ENCODE data around the gene PIWIL4. TPM values are rescaled to one million over a fixed set of nuclear protein-coding genes. Genes with fewer than 3 reads are reported as not detected.

Gene PIWIL4
- total RNA-seq, 1 donor from 2014 or later, result 1.9 TPM

DNA sequence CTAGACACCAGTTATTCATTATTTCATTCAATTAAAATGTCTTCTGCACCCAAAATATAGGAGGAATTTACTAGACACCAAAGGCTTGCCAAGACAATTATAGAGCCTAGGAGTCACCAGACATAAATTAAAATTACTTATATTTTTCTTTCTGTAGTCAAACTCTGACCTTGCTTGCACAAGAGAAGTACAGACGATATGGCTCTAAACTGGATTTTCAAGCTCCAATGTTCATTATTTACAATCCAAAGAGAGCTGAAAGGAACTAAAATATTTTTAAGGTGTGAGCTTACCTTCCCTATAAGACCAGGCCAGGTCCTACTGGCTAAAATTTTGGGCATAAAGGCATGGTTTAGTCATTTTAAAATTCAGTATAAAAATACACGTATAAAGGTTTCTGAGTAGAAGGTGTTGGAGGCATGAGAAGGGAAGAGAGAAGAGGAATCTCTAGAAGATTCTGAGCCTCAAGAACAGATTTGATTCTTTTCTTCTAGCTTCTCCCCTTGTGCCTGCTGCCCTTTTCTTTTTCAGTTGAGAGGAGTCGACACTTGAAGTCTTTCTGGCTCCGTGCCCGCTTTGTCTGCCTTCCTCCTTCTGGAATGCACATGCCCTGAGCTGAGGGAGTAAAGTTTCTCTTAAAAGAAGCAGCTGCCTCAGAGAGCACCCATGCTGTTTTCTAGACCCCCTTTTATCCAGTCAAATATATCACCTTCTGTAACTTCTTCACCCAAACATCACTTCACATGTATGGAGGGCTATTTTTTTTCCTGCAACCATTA, 41.4 kb upstream of the PIWIL4 start:
- no peak for DNase-seq (ENCODE audit: low spot score, unreplicated experiment)
- Mint-ChIP-seq H3K4me3 (ENCODE audit: low read depth) (no peak overlapping the region), H3K27me3 (peaks cover 17% of the 10 kb centered on the region), H3K9me3 (ENCODE audit: low read depth) (no peaks in the 10 kb centered on the region), H3K27ac (no peak overlapping the region), H3K36me3 (ENCODE audit: insufficient read depth) (no peaks in the 10 kb centered on the region), H3K4me1 (ENCODE audit: low read depth) (no peaks in the 10 kb centered on the region)
- TF ChIP-seq, protein P1, sequence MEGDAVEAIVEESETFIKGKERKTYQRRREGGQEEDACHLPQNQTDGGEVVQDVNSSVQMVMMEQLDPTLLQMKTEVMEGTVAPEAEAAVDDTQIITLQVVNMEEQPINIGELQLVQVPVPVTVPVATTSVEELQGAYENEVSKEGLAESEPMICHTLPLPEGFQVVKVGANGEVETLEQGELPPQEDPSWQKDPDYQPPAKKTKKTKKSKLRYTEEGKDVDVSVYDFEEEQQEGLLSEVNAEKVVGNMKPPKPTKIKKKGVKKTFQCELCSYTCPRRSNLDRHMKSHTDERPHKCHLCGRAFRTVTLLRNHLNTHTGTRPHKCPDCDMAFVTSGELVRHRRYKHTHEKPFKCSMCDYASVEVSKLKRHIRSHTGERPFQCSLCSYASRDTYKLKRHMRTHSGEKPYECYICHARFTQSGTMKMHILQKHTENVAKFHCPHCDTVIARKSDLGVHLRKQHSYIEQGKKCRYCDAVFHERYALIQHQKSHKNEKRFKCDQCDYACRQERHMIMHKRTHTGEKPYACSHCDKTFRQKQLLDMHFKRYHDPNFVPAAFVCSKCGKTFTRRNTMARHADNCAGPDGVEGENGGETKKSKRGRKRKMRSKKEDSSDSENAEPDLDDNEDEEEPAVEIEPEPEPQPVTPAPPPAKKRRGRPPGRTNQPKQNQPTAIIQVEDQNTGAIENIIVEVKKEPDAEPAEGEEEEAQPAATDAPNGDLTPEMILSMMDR (IDR thresholded peaks at IDR 0.05; ENCODE audit: unreplicated experiment), result no peak

DNA sequence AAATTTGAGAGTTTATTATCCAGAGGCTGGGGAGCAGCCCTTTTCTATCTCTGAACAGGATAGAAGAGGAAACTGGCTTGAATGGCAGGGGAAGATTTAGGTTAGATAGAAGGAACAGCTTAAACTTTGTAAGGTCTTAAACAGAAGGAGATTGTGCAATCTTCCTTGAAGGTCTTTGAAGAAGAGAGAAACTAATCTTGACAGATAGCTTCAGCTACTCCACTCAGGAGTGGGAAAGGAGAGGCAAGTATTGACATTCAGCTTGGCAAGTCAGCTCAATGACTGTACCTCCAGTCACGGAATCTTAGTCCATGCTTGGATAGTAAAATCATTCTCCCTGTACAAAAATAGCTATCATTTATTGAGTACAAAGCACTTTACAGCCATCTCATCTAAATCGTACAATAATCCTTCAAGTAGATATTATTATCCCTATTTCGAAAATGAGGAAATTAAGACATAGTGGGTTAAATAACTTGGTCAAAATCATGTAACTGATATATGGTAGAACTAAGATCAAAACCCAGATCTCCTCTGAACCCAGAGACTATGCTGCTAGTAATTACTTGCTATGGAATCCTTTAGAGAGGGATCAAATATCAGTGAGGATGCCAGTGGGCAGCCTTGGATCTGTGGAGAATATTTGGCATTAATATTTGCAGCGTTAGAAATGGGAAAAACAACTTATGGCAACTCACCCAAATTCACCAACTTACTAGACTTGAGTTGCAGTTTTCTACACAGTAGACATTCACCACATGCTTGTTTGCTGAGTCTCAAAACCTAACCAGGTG, 40.3 kb upstream of the PIWIL4 start:
- Mint-ChIP-seq H3K4me3 (ENCODE audit: low read depth) (no peak overlapping the region), H3K27ac (no peak overlapping the region), H3K27me3 (peaks cover 19% of the 10 kb centered on the region)

DNA sequence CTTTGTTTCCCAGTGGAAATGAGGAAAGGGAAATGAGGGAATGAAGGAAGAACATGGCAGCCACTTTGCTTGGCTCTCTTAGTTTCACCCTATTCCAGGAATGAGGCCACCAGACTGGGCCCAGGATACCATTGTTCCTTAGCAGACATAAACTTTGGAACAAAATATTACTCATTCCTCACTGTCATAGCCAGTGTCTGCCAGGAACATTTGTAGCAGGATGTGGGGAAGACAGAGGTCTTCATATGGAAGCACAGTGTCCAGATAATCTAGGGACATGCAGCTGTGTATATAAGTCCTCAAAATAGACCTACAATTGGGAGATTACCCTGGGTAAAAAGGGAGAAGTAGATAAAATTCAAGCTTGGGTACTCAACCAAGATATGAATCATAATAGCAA, 38.6 kb upstream of the PIWIL4 start:
- no peak for DNase-seq (ENCODE audit: low spot score, unreplicated experiment)
- Mint-ChIP-seq H3K36me3 (ENCODE audit: insufficient read depth) (no peaks in the 10 kb centered on the region), H3K9me3 (ENCODE audit: low read depth) (no peaks in the 10 kb centered on the region), H3K27ac (no peak overlapping the region), H3K4me1 (ENCODE audit: low read depth) (no peaks in the 10 kb centered on the region), H3K4me3 (ENCODE audit: low read depth) (no peak overlapping the region), H3K27me3 (peaks cover 20% of the 10 kb centered on the region)
- TF ChIP-seq, protein P1 (IDR thresholded peaks at IDR 0.05; ENCODE audit: unreplicated experiment), result no peak

More for the DNA sequence above, 40.3 kb upstream of the PIWIL4 start:
- DNase-seq (ENCODE audit: low spot score, unreplicated experiment), result no peak
- TF ChIP-seq, protein P1 (IDR thresholded peaks at IDR 0.05; ENCODE audit: unreplicated experiment), result no peak
- no peaks in the 10 kb centered on the region for H3K9me3 Mint-ChIP-seq (ENCODE audit: low read depth)
- no peaks in the 10 kb centered on the region for H3K36me3 Mint-ChIP-seq (ENCODE audit: insufficient read depth)
- H3K4me1 Mint-ChIP-seq (ENCODE audit: low read depth), result no peaks in the 10 kb centered on the region

DNA sequence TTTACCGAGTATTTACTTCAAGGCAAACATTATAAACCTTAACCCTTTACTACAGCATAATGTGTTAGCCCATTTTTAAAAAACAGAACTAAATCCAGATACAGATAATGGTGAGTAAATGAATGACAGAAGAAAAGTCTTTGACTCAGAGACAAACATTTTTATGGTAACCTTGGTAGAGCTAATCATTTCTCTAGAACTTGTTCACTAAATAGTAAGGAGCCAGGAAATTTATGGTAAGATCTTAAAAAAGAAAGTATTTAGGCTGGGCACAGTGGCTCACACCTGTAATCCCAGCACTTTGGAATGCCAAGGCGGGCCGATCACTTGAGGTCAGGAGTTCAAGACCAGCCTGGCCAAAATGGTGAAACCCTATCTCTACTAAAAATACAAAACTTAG, 35.0 kb upstream of the PIWIL4 start:
- TF ChIP-seq, protein P1 (IDR thresholded peaks at IDR 0.05; ENCODE audit: unreplicated experiment), result no peak
- H3K4me3 Mint-ChIP-seq (ENCODE audit: low read depth), result no peak overlapping the region
- DNase-seq (ENCODE audit: low spot score, unreplicated experiment), result no peak
- peaks cover 15% of the 10 kb centered on the region for H3K27me3 Mint-ChIP-seq
- H3K4me1 Mint-ChIP-seq (ENCODE audit: low read depth), result peaks cover 2% of the 10 kb centered on the region
- no peaks in the 10 kb centered on the region for H3K9me3 Mint-ChIP-seq (ENCODE audit: low read depth)
- no peaks in the 10 kb centered on the region for H3K36me3 Mint-ChIP-seq (ENCODE audit: insufficient read depth)
- H3K27ac Mint-ChIP-seq, result no peak overlapping the region

DNA sequence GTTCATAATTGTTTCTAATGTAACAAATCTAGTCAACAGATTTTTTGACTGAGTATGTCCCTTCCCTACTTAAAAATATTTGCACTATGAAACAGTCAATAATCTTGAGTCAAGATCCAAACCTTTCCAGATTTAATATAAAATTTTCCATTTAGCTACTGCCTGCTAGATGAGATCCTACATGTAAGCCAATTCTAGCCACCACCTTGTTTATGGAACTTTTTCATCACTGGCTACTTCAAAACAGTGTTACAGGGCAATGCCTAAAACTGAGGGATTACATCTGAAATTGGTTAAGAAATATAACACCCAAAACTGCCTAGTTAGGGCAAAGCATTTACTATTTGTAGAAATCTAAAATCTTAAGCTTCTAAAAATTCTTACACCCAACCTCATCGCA, 34.0 kb upstream of the PIWIL4 start:
- H3K9me3 Mint-ChIP-seq (ENCODE audit: low read depth), result no peaks in the 10 kb centered on the region
- no peak overlapping the region for H3K4me3 Mint-ChIP-seq (ENCODE audit: low read depth)

More for the DNA sequence above, 34.0 kb upstream of the PIWIL4 start:
- H3K36me3 Mint-ChIP-seq (ENCODE audit: insufficient read depth), result no peaks in the 10 kb centered on the region
- H3K27me3 Mint-ChIP-seq, result peaks cover 10% of the 10 kb centered on the region
- peaks cover 2% of the 10 kb centered on the region for H3K4me1 Mint-ChIP-seq (ENCODE audit: low read depth)
- TF ChIP-seq, protein P1 (IDR thresholded peaks at IDR 0.05; ENCODE audit: unreplicated experiment), result no peak
- H3K27ac Mint-ChIP-seq, result no peak overlapping the region
- DNase-seq (ENCODE audit: low spot score, unreplicated experiment), result no peak
